Posterior vena cava (tissue), 2 donors: ENCODE data around the gene PRSS50. TPM values are rescaled to one million over a fixed set of nuclear protein-coding genes. Genes with fewer than 3 reads are reported as not detected.

Experiments
- DNase-seq: peaks from one replicate; pipeline ENCODE4 v3.0.0-alpha.2; 2020; ENCODE audit warnings: low spot score
- intact Hi-C, 2 donors: fragments of 100-400 bp; cut with DNase I; formaldehyde crosslinking; loops; one replicate each; pipeline versions ENCODE4 v1.14.1 to v1.14.2; 2022 to 2023
- total RNA-seq, 2 donors: library from RNA; stranded (reverse); fragmentation: NEBNext Ultra II Directional; extraction: Animal tissue kit (Norgen Biotek cat#: 25700); gene quantifications; one replicate each; pipeline ENCODE4 v1.2.1, GENCODE V29; 2021
- donor health status: DM: yes; HTN: yes; CAD: no.
- donor health status: DM: yes; HTN: yes; CAD: no.

PRSS50 gene
- total RNA-seq, 2 donors from 2014 or later: not detected

DNA sequence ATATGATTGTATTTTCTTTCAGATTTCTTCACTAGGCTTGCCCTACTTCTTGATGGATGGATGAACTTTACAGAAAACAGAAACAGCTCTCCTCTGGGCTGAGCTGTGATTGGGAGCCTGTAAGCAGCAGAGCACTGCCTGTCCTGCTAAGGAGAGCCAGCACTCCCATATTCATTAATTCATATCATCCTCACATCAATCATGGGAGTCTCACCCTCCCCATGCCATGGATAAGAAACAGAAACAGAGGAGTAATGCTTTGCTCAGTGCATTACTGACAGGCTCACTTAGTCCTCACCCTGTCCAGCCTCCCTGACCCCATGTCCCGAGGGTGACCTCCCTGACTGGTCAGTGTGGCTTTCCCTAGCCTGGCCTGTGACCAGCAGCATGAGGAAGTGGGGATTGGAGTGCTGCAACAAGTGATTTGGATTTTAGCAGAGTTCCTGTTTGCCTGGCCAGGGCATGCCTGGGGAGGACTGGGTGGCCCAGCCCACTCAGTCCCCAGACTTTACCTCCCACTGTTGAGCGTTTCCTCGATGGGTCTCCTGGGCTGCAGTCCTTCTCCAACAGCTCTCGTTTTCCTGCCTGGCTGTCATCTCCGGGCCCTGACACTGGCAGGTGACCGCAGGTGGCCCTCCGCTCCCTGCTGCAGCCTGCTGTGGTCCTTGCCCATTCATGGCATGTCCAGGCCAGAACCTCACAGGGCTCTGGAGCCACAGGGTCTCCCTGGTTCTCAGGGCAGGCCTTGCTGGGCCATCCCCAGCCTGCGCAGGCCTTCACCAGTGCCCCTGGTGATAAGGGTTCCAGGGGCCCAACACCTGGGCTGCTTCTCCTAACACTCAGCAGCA lies 17.8 kb downstream of the PRSS50 start:
- peak; percentile 91 for DNase-seq
- intact Hi-C loops: loop anchor here in 1 of 2 donors (10.0 kb wide), 2 partner anchors 165 to 625 kb away; partner anchors contain the start of gene MYL3

DNA sequence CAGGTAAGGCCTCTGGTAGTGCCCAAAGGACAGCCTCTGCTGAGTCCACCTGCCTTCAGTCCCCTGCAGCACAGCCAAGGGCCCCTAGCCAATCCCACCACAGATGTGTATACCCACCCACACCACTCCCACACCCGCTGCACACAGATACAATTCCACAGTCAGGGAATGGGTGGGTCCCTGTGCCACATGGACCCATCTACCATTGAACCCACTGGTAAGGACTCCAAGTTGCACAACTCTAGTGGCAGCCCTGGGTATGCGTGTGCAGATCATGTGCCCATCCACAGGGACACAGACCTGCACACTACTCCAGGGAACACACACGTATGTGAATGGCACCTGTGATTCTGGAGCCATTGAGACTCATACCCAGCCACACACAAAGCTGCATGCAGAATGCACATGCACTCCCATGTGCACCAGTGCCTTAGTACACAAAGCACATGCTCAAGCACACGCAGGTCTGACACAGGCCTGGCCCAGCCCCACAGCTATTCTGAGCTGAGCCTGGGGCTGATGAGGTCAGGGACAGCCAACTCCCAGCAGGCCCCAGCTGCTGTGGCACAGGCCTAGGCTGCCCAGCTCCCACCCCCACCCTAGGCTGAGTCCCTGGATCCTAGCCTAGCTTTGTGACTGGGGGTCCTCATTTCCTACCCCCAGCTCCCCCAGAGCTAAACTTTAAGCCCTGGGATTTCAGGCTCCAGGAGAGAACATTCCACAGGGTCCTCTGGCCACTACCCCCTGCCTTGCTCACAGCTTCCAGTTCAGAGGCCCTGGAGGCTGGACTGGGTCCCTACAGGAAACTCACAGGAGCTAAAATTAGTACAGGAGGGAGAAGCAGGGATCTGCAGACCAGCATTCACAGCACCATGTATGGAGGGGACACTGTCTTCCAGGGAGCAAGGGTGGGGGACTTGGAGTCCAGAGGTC lies 21.4 kb downstream of the PRSS50 start:
- intact Hi-C loops: no loop called here
- peak; percentile 86 for DNase-seq

DNA sequence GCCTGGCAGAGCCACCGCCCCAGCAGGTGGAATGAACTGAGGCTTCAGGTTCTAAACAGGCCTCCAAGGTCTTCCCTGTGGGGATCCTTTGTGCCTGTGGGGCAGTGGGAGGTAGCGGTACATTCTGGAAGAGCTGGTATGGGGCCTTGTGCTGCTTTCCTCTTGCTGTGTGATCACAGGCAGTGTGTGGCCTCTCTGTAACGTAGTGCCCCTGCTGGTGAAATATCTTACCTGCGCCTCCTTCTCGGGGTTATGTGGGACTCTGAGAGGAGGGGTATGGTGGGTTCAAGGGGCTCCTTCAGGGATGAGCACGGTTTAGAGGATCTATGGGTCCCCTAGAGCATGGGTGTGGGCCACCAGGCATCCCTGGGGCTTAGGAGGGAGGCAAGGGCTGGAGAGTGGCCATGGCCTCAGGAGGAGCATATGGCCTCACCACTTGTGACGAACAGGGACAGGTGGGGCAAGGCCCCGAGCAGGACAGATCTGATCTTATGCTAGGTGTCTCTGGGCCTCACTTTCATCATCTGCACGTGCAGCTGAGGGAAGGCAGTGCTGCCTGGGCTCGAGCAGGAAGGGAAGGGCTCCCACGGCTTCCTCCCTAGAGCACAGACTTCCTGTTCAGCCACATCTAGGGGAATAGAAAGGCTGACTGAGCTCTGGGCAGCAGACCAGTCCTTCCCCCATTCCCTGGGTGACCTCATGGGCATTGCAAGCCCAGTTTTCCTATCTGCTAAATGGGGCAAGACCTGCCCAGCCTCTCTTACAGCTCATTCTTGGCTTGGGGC lies 22.3 kb downstream of the PRSS50 start:
- intact Hi-C loops: no loop called here
- peak; percentile 90 for DNase-seq

DNA sequence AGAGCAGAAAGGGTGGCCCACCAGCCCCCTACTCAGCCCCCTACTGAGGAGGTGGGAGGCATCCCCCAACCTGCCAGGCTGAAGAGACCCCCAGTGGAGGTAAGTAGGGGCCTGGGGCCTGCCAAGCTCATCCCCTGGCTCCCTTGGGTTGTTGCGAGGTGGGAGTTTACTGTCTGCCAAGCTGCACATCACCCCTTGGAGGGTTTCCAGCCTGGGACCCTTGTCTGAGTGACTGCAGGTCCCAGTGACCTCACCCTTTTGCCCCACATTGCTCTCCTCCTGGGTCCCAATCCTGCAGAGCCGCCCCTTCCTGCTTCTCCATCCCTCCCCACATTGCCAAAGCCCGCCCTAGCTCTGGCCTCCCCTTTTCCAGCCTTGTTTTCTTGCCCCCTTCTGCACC lies 23.1 kb downstream of the PRSS50 start:
- no peak for DNase-seq

DNA sequence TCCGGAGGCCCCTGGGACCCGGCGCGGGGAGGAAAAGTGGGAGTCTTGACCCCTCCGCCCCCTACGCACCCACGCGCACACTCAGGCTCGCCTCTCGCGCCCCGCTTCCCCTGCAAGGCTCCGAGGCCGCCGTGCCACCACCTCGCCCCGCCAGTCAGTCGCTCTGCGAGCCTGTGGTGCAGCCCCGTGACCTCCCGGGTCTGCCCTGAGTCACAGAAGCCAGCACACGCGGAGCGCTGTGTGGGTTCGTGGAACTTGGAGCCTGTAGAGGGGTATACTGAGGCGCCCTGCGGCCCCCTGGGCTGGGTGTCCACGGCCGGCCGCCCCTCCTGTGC lies 23.8 kb downstream of the PRSS50 start:
- intact Hi-C loops: no loop called here
- no peak for DNase-seq

More for the DNA sequence above, 23.1 kb downstream of the PRSS50 start:
- intact Hi-C loops: no loop called here

DNA sequence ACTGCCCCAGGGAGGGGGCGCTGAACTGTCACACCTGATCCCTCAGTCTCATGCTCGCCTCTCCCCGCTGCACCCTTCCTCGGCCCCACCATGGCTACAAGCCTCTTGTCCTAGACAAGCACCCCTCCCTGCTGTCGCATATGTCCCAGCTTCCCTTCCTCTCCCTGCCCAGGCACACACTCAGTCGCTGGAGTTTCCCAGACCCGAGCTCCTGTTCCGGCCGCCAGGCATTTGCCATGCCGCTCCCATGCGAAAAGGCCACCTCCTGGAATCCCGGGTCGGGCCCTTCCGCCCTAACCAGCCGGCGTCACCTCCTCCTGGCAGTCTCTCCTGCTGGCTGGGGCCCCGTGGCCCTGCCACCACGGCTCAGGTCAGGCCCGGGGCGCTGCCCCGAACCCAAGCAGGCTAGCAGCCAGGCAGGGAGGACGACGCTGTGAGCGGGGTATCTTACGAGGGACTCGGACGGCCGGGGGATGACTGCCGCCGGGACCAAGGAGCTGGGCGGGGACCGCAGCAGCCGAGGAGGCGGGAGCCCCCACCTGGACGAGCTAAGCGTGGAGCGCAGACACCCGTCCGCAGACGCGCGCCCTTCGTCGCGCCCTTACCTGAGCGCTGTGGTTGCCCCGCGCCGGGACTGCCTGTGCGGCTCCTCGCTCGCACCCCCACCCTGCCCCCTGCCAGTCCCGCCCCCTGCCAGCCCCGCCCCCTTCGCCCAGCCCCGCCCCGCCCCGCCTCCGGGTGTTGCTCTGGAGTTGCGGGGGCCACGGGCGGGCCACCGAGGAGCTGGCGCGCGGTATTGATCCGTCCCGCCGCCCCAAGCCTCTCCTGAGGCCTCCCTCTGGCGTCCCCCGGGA lies 24.4 kb downstream of the PRSS50 start, which contains the start of gene ALS2CL:
ALS2CL (minus strand) TSS at position 642 of the 854 bp plus-strand sequence. CDS start 4,239 bp downstream, outside the sequence.
- intact Hi-C loops: no loop called here
- peak; percentile 85 for DNase-seq

DNA sequence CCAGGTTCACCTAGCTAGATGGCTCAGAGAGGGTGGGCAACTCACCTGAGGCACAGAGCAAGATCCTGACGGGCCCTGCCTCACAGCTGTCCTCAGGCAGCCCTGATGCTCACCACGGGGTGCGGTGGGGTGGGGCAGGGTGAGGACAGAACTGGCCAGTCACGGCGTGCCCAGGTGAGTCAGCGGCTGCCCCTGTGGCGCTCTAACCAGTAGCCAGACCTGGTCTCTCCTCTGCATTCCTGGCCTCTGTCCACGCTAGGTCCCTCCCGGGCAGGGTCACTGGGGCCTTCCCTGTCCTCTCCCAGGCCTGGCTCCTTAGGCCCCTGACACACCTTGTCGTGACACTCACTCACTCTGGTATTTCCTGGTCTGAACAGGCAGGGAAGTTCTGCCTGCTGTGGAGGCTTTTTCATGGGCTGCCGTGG lies 25.1 kb downstream of the PRSS50 start:
- intact Hi-C loops: no loop called here
- no peak for DNase-seq

DNA sequence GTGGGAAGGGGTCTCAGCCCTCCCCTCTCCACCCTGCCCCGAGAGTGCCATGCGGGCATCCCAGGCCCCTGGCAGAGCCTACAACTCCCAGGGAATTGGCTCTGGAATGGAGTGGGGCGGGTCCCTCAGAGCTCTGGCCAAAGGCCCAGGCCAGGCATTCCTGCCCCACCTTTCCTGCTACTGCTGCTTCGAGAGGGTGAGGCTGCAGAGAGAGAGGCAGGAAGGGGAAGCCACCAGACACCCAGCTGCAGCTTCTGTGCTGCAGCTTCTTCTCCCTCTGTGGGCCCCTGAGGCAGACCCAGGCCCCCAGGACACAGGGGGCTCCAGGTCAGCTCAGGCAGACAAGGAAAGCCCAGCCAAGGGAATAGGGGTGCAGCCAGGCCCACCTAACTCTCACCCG lies 26.9 kb downstream of the PRSS50 start:
- DNase-seq: no peak
- intact Hi-C loops: no loop called here

DNA sequence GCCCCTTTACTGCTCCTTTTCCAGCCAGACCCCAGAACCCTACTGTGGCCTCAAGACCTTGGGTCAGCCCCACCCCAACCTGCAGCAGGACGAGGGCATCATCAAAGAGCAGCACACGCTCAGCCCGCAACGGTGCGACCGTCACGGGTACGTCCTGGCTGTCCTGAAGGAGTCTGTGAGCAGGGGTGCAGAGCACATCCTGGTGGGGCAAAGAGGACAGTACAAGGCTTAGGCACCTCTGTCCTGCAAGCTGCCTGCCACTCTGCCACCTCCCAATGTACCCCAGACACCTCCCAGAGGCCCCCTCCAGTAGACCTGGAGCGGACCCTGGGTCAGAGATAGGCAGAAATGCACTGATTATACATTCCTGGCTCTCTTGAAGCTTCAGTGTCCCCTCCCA lies 32.2 kb downstream of the PRSS50 start:
- intact Hi-C loops: no loop called here

DNA sequence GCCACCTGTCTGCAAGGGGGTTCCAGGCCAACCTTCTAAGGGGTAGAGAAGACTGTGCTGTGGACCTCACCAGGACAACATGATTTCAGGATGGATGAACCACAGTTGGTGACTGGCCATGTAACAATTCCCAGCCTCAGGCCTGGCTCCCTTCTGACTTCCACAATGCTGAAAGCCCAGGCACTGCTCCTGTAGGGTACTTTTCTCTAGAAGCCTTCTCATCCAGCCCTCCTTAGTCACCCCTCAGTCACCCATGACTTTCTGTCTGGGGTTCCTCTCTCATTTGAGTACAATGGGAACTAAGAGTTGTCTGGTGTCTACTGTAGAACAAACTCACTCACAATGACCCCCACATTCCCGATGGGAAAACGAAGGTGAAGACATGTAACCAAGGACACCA lies 32.8 kb downstream of the PRSS50 start:
- no peak for DNase-seq
- intact Hi-C loops: no loop called here

More for the DNA sequence above, 32.2 kb downstream of the PRSS50 start:
- no peak for DNase-seq

DNA sequence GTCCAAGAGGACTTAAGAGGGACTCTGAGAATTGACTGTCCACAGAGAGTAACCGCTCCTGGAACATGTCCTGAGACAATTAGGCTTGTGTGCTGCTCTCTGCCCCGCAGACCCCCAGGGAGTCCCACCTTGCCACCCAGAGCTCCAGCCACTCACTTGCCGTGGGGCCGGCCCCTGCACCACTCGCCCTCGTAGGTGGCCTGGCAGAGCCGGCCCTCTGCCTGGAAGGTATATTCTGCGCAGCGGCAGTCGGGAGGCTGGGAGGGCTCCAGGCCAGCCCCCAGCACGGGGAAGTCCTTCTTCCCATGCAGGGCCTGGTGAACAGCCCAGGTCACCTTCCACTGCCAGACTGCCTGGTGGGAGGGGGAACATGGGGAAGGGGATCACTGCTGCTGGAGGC lies 34.7 kb downstream of the PRSS50 start:
- no peak for DNase-seq
- intact Hi-C loops: no loop called here

DNA sequence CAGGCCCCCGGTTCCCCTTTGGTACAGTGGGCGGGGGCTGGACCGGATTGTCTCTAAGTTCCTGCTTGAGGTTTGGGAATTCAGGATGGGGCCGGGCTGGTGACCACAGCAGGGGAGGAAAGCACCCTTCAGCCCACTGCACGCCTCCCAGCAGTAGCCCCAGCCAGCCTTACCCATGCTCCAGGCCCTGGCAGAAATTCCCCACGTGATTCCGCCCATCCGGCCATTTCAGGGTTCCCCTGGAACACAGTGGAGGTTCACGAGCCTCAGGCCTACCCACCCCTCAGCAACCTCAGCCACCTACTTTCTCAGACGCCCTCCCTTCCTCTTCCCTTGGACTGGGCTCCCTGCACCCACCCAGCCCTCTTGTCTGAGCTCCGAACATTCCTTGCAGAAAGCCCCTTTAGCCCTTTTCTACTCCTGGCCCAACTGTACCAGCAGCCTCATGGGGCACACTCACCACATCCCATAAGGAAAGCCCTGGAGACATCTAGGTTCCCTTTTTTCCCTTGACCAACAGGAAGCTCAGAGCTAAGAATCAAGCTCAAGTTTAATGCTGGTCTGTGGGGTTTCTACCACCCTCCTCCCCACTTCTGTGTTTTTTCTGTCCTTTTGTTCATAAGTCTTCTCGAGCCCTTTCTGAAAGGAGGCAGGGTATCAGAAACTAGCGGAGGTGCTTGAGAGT lies 35.7 kb downstream of the PRSS50 start:
- no peak for DNase-seq
- intact Hi-C loops: no loop called here

DNA sequence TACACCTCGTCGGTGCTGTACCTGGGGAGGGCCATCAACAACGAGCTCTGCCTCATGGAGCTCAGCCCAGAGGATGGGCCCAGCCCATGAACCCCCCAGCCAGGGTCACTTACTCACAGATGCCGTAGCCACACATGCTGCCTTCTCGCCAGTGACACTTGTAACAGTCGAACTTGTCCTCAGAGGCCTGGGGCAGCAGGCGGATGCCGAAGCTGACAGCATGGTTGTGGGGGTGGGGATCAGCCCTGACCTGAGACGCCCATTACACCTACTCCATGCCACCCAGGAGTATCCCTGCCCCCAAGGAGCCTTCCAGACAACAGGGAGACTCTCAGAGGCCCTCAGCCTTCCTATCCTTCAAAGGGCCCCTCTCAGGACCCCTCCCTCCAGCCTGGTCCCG lies 36.3 kb downstream of the PRSS50 start:
- intact Hi-C loops: no loop called here
- DNase-seq: no peak

DNA sequence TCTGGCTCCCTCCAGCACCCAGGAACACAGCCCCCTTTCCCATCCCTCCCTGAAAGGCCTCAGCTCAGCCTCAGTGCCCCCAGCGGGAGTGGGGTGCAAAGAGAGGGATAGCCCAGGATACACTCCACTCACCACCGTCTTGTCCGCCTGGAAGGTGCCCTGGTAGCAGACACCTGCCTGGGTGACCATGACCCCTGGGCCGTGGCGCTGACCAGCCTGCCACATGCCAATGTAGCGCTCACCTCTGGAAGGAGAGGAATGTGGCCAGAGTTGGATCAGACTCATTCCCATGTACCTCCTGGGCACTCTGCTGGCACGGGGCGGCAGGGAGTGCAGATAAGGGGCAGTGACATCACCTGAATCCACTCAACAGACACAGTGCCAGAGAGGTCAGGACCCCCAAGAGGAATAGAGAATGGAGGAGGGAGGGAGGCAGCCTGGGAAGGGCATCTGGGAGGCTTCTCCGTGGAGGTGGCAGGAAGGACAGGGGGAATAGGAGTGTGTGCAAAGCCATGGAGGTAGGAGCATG lies 37.3 kb downstream of the PRSS50 start:
- no peak for DNase-seq
- intact Hi-C loops: no loop called here

DNA sequence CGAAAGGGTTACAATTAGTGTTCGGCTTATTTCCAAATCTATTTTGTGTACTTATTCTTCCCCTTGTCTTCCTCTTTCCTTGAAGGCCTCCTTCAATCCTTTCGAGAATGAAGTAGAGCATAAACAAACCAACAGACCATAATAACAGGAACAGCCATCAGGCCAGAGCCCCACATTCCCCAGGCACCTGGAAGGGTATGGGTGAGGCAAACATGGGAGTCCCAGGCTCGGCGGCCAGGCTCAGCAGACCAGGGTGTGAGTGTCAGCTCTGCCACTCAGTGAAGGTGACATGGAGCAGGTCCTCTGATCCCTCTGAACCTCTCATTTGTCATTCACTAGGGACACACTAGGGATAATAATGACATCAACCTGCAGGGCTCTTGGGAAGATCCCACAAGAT lies 38.0 kb downstream of the PRSS50 start:
- no peak for DNase-seq
- intact Hi-C loops: no loop called here

DNA sequence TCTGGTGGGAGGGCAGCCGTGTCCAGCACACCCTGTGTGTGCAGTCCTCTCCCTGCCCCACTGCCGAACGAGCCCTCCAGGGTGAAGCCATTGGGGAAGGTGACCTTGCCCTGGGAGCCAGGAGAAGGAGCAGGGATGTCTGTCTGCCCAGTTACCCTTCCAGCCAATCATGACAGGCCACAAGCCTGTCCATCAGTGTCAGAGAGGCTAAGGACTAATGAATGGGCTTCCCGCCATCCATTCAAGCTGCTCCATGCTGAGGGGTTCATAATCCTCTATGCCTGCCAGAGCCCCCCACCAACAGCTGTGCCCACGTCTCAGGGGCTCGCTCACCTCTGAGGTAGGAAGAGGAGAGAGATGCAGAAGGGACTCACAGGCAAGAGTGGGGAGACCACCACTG lies 39.4 kb downstream of the PRSS50 start:
- intact Hi-C loops: no loop called here
- no peak for DNase-seq

DNA sequence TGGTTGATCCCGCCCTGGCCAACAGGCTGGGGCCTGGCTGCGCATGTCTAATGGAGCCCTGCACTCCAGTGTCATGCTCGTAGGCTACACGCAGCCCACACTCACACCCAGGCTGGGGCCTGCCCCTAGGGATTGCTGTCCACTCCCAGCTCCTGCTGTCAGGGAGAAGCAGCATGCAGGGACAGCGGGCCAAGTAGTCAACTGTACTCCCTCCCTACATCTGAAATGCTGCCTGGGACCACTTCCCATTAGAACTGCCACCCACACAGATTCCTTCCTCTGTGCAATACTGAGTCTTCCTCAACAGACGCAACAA lies 40.3 kb downstream of the PRSS50 start:
- DNase-seq: no peak
- intact Hi-C loops: no loop called here
